DMS114 treated with DMSO at 0.1 percent for 48 hours (cell line): ENCODE data around the gene PCOLCE2.

ENCODE experiments used
- DNase-seq: peaks from one replicate; lab custom pipeline; 2025; ENCODE audit not compliant: unreplicated experiment; lab: John Stamatoyannopoulos, UW

Gene PCOLCE2

DNA sequence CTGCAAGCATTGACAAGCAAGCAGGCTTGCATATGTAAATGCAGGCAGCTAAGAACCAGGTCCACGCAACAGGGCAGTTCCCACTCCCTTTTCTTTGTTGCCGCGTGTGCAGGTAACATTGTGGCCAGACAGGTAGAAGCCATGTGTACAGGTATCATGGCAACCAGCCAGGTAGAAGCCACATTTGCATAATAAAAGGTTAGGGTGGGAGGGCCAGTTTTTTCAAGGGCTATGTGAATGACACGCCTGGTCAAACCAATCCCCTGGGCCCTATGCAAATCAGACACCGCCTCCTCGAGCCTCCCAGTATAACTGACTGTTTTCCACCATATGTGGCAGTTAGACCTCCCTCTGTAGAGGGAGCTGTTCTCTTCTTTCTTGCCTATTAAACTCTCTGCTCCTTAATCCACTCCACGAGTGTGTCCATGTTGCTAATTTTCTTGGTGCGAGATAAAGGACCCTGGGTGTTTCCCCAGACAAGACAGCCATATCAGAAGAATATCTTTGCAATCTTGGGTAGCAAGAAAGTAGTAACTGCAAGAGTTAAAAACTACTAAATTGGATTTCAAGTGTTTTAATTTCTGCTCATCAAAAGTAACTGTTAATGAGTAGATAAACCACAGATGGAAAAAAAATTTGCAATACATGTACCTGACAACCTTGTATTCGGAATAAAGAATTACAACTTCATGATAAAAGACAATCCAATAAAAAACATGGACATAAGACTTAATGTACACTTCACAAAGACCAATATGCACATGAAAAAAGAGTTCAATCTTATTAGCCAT lies 21.8 kb downstream of the PCOLCE2 start:
- DNase-seq, result no peak

DNA sequence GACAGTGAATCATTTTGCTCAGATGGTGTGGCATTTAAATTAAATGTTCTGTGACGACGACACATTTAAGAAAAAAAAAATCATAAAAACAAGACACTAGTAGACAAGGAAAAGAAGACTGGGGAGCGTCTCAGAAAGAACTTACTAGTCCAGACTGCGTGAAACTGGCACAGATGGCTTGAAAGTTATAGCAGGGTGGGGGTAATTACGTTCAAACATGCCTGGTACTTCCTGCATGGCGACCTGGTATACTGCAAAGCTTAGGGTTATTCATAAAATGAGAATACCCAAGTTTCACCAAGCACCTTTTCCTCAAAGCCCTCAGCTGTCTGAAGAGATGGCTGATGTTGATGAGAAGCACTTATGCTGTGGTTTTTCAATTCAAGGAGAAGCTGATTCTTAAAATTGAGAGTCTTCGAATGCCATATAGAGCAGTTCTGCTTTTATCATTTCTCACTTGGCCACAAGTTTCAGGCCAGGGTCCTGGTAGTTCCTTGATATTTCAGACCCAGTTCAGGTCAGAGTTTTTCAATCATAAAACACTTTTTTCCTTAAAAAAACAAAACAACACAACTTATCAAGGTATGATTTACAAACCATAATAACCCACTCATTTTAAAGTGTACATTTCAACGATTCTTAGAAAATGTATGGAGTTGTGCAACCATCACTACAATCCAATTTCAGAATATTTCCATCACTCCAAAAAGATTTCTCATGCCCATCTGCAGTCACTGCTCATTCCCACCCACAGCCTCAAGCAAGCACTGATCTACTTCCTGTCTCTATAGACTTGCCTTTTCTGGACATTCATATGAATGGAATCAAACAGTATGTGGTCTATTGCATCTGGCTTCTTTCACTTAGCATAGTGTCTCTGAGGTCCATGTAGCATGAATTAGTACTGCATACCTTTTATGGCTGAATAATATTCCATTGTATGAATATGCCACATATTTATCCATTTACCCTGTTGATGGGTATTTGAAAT lies 24.7 kb downstream of the PCOLCE2 start:
- no peak for DNase-seq

DNA sequence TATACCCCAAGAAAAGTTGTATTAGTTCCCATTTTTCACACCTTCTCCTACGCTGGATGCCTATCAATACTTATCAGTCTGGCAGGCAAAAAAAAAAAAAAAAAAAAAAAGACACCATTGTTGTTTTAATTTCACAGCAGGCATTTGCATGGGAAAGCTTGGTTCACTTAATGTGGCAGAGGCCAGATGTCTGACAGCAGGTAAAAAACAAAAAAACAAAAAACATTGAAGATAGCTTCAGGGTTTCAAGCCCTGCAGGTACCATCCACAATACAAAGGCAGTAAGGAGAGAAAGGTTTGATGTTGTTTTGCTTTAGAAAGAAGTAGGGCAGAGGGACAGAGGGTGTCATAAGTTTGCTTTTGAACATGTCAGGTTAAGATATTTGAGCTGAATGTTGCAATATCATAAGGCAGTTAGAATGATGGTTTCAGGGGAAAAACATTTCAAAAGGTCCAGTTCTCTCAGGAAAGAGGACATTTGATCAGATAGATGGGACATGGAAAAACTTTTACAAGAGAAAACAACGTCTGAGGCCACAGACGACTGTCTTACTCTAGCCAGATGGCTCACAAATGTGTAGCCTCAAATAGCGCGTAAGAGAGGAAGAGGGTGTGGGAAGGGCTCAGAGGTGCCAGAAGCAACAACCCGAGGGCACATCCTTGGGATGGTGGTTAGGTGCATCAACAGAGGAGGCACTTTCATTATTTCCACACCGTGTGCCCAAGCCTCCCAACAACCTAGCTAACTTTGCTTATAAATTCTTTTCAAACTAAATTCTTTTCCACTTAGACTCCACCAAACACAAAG lies 25.7 kb downstream of the PCOLCE2 start:
- DNase-seq, result no peak

DNA sequence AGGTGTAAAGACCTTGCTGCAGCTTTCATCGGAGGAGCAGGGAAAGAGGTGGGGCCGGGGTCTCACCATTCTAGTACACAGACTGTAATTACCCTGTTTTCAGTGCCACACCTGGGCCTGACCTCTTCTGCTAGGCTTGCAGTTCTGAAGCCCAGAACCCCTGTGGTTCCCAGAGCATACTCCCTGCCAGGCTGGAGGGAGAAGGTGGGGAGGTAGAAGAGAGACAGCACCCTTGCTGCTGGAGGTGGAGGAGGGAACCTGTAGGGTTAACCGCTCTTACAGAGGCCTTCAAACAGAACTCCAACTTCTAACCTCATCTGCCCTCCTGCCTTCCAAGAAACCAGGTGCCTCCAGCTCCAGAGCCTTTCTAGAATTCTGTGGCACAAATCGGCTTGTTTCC lies 27.0 kb downstream of the PCOLCE2 start:
- no peak for DNase-seq

DNA sequence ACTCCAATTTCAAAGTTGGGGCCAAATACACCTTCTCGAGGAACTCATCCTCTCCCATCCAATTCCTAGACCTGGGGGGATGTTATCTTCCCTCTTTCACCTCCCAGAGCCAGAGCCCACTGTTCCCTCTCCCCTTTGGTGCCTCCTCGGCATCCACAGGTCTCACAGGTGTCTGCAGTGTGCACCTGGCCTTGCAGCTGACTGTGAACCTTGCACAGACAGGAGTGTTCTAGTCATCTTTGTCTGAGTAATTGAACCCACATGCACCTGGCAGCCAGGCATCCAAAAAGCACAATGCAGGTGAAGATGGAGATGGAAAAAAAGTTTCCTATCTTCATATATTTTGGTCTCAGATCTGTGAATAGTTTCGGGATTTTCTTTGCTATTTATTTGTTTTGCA lies 30.8 kb downstream of the PCOLCE2 start:
- no peak for DNase-seq

DNA sequence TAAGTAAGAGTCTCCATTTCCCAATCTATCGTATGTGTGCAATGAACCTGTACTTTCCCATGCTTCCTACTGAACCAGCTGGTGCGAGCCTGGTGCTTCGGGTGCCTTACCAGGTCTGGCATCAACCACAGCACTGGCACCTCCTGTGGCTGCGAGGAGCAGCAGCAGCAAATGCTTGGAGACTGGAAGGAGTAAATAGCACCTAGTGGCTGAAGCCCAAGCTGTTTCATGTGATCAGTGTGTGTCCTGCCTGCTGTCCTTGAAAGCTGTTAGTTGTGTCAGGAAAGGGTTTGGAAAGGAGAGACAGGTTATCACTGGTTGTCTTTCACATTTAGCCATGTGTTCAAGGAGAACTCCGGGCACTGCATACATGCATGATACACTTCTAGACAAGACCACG lies 31.8 kb downstream of the PCOLCE2 start:
- peak; percentile 3 for DNase-seq

DNA sequence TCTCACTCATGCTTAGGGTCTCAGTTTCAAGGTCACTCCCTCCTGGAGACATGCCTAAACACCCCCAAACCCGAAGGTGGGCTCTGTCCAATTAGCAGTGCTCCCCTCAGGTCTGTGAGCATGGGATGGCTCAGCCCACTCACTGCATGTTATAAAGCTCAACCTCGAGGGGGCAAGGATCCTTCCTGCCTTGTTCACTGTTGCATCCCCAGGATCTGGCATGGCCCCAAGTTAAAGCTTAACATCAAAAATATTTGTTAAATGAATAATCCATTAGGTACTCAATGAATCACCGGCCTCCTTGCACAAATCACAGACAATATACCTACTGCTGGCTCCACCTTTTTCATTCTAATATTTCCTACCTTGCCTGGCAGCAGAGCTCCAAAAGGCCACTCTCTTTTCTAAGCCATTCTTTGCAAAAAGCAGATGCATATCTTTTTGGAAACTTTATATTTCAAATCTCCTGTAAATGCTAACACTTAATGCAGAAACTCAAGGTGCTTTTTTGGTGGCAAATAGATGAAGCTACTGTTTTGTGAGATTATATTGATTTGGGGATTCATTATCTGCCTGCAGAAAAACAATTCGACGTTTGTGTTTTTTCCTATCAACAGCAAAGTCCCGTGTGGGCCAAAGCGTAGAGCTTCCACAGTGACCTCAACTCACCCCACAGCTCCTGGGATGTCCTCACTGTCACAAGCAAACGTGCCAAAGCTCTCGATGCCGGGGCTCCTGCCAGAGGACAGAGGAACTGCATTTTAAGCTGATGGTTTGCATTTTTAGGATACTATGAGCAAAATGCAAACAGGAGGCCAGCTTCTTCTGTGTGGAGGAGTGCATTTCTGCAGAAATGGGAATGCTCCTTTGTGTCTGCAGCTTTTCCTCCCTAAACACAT lies 35.4 kb downstream of the PCOLCE2 start:
- no peak for DNase-seq

DNA sequence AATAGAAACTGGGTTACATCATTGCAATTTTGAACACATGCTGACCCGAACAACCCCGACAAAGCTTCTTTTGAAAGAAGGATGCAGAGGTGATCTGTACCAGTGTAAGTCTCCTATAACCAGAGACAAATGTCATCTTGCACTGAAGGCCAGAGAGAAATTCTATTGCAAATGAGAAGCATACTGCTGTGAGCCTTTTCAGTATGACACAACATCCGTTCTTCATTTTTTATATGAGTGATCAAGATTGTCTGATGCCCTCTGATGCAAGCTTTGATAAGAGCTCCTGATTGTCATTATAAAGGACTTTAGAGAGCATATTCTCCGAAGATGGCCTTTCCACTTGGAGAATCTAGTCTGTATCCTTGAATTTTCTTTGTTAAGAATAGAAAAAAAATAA lies 36.9 kb downstream of the PCOLCE2 start:
- DNase-seq, result no peak

DNA sequence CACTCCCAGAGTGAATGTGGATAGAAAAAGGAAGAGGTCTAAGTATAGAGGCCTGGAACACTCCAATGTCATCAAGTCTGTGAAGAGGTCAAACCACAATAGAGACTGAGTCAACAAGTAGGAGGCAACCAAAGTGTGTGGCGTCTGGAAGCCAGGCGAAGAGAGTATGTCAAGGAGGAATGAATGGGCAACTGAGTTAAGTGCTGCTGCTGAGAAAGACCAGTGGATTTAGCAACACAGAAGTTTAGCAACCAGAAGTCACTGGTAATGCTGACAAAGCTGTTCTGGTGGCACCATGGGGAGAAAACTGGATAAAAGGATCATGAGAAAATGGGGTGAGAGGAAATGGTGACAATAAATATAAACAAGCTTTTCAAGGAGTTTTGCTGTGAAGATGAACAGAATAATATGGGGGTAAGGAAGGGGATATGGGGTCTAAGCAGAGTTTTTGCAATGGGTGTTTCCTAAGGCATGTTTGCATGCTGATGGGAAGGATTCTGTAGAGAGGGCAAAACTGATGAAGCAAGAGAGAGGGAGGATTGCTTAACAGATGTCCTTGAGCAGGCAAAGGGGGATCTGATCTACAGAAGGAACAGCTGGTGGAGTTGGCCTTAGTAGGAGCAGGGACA lies 38.4 kb downstream of the PCOLCE2 start:
- DNase-seq, result no peak

DNA sequence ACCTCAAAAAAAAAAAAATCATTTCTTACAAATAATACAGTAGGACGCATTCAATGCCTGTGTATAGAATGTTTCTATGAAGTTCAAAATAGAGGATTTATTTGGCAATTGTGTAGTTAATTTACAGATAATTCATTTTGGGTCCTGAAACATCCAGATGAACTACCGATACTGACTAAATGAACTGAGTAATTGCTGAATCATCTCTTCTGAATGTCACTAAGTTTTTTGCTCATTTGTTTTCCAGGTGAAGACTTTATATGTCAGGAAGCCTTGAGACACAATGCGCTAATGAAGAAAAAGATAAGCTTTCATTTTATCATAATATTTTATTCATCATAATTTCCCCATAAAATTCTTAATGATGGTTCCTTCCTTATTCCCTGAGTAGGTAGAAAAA lies 39.7 kb downstream of the PCOLCE2 start:
- no peak for DNase-seq

DNA sequence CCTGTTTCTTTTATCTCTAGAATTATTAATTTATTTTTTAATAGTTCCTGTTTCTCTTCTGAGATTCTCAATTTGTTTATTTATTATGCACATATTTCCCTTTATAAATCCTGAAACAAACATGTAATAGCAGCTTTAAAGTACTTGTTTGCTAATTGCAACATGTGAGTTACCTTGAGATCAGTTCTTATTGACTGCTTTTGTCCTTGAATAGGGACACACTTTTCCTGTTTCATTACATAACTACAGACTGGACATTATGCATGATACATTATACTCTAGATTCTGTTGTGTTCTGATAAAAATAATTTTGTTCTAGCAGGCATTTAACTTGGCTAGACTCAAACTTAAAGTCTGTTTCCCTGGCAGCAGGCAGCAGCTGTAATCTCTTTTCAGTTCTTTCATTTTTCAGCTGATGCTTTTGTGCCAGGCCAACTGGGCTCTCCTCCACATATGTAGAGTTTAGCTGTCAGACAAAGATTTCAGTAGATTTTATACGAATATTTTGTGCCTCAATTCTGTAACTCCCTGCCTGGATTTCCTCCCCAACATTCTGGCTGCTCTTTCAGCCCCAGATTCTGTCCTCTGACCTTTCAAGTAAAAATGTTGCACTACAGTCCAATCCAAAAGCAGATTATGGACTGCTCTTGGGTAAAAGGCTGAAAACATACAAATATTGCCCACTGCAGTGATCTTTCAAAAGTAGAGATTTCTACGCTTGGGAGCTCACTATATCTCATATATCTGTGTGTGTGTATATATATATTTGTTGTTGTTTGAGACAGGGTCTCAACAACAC lies 41.9 kb downstream of the PCOLCE2 start:
- DNase-seq, result no peak

DNA sequence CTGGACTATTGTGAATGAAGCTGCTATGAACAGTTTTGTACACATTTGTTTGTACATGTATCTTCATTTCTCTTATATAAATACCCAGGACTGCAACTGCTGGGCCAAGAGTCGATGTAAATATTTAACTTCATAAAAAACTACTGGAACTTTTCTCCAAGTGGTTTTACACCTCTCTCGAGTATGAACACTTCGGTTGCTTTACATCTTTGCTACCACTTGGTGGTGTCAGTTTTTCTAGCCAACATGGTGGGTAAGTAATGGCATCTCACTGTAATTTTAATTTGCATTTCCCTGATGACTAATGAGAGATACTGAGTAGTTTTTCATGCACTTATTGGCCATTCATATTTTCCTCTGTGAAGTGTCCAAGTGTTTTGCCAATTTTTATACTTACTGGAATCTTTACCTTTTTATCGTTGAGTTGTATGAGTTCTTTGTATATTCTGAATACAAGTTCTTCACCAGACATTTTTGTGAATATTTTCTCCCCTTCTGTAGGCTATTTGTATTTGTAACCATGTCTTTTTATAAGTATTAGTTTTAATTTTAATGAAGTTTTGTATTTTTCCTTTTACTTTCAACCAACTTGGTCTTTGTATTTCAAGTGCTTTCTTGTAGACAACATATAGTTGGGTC lies 44.4 kb downstream of the PCOLCE2 start:
- DNase-seq, result peak; percentile 5

DNA sequence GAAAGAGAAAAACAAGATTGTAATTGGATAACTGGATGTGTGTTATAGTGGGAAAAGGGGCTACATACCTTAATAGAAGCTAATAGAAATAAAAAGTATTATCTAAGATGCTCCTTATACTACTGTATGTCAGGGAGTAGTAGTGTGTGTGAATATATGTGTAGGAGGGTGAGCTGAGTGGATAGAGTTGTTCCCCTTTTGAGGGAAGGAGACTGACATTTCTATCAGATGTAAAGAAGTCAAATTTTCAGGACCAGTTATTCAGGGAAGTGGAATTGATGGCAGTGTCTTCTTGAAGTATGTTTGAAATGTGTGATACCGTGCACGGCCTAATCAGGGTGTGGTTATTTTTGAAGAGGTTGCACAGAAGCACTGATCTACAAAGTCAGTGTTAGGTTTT lies 49.1 kb downstream of the PCOLCE2 start:
- DNase-seq, result no peak

DNA sequence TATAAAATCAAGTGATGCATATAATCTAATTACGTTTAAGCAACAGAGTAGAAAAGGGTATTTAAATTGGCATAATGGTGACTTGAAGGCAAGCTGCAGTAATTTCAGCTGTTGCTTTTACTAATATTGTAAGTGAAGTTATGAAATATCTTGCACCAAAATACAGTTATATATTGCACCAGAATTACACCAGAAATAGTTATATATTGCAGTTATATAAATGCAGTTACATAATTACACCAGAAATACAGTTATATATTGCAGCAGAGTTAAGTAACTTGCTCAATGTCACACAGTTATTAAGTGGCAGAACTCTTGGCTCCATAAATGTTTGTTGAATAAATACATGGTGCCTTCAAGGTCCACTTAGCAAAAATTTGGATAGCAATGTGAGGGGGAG lies 51.4 kb downstream of the PCOLCE2 start:
- no peak for DNase-seq

DNA sequence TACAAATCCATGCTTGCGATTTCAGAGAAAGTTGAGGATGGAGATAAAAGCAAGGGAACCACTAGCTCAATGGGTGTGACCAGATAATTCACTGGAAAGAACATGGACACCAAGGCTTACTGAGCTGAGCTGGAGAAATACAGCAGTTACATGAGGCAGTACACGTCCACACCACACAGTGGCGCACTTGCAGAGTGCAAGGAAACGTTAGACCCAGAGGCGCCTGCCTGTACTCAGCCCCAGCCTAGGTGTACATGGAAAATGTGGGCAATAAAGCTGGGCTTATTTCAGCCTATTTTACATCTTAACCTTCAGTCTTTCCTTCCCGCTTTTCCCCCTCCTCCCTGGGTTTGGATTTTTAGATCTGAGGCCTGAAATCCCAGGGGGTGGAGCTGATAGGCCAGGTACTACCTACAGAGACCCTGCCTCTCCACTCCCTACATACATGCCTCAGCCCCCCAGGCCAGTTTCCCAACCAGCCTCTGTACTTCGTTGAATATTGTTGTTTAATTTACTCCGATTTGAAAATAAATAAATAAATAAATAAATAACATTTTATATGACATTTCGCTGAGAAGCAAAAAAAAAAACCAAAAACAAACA lies 60.1 kb downstream of the PCOLCE2 start:
- DNase-seq, result peak; percentile 48

DNA sequence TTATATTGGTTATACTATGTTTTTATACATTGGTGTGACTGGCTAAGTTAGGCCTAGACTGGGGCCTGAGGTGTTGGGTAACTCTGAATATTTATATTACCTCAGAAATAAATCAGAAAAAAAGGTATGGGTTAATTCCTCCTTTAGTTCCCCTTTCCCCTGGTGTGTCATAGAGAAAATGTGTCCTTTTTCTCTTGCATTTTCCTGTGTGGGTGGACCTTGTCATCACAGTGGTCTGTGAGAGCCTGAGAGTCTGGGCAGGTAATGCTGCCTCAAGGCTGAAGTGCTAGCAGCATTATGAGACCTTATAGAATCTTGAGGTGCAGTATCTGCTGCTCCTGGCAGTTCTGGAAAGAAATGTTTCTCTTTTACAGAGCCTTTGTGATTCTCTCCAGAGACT lies 69.7 kb downstream of the PCOLCE2 start:
- no peak for DNase-seq

DNA sequence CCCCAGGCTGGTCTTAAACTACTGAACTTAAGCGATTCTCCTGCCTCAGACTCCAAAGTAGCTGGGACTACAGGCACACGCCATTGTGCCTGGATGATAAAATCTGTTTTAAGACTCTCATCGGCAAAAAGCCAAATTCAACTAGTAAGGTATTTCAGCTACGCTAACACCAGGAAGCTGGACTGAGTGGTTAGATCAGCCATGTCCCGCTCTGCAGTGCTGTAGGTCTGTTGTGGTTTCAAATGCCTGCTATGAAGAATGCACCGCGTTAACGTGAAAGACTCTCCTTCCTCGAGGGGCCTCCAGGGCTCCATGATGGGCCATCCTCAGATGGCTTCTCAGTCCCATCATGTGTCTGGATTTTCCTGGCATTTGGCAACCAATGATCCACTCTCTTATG lies 70.2 kb downstream of the PCOLCE2 start:
- DNase-seq, result no peak

DNA sequence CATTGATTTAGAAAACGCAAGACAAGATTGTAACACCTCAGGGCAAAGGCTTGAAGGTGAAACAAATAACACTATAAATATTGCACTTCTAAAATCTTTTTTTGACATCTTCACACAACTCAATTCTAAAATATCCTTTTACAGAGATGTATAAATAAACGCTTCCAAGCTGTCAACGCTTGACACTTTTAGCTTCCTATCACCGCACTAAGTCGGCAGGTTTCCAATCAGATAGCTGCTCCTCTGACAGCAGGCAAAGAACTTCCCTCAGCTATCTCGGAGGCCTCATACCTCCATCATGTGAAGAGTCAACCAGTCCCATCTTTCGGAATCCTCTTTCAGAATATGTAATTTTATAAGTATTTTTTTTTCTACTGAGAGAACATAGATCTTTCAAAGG lies 71.0 kb downstream of the PCOLCE2 start:
- DNase-seq, result no peak
